Coronary artery (tissue), 2 donors: Measurements from ENCODE around the gene CMPK2.

Source experiments
- DNase-seq: peaks from one replicate; pipeline ENCODE4 v3.0.0-alpha.2; 2017; ENCODE audit warnings: low spot score
- H3K27ac ChIP-seq, 2 donors: fragments of 200-600 bp; sonication (generic); one replicate each; pipeline ENCODE4 v1.5.1; 2016 to 2019
- H3K4me3 ChIP-seq: fragments of 200-600 bp; sonication (generic); 2 replicates; pipeline ENCODE4 v1.5.1; 2016; ENCODE audit warnings: mild to moderate bottlenecking, moderate library complexity
- TF ChIP-seq, protein P1 (sequence below): fragments of 200-600 bp; sonication (generic); IDR thresholded peaks from one replicate; pipeline ENCODE4 v1.5.1; 2019; ENCODE audit warnings: antibody characterized with exemption

CMPK2 gene

DNA sequence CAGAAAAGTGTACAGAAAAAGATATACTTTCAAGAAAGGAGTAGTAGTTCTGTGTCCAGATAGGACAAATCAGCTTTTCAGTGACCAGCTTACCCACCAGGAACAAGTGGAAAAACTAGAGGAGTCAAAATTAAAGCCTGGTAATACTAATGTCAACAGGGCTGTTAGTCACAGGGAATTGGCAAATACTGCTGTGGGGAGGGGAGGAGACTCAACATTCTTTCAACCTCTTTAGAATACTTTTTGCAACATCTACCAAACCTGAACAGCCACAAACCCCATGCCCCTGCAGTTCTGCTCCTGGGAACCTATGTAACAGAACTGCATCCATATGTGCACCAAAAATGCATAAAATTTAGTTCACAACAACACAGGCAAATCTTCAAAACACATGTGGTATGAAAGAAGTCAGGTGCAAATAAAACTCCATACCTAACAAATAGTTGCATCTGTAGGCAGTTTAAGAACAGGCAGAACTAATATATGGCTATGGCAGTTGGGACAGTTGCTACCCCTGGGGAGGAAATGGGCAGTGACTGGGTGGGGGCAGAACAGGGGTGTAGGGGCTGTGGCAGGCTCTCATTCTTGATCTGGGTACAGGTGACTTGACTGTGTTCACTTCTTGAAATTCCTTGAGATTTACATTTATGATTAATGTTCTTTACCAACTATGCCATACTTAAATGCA is 9.7 kb downstream of the CMPK2 start:
- no peak for DNase-seq
- no peak overlapping the region for H3K4me3 ChIP-seq
- no peak overlapping the region for H3K27ac ChIP-seq
- TF ChIP-seq, protein P1, sequence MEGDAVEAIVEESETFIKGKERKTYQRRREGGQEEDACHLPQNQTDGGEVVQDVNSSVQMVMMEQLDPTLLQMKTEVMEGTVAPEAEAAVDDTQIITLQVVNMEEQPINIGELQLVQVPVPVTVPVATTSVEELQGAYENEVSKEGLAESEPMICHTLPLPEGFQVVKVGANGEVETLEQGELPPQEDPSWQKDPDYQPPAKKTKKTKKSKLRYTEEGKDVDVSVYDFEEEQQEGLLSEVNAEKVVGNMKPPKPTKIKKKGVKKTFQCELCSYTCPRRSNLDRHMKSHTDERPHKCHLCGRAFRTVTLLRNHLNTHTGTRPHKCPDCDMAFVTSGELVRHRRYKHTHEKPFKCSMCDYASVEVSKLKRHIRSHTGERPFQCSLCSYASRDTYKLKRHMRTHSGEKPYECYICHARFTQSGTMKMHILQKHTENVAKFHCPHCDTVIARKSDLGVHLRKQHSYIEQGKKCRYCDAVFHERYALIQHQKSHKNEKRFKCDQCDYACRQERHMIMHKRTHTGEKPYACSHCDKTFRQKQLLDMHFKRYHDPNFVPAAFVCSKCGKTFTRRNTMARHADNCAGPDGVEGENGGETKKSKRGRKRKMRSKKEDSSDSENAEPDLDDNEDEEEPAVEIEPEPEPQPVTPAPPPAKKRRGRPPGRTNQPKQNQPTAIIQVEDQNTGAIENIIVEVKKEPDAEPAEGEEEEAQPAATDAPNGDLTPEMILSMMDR: no peak

DNA sequence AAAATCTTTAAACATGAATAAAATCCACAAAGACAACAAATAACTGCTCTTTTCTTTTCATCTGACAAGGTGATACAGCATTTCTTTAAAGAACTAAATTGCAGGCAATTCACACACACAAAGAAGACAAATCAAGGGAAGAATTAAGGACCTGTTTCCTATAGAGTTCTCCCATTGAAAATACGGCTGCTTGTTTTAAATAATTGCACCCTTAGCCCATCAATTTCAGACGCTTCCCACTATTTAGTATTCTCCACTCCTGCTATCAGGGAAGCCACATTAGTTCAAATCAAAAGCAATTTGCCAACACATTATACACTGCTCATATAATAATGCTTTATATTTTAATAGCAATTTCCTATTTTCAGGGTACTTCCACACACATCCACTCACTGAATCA is 11.3 kb downstream of the CMPK2 start:
- no peak overlapping the region for H3K27ac ChIP-seq
- TF ChIP-seq, protein P1: no peak
- DNase-seq: no peak
- no peak overlapping the region for H3K4me3 ChIP-seq

DNA sequence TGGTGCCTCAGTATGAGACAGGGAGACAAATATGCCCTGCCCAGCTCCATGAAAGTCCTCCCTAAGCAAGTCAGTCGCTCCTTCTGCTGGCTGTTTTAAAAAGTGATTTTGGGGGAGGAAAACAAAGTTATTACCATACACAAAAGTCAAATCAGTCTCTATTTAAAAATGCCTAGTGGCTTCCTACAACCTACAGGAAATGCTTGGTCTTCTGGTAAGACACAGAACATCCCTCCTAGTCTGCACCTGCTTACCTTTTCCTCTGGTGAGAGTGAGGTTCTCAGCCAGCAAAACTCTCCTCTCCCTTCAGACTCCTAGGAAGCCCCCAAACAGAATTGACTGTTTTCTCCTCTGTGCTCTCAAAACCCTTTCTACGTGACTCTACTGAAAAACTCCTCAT is 13.5 kb downstream of the CMPK2 start:
- DNase-seq: no peak
- H3K4me3 ChIP-seq: no peak overlapping the region
- TF ChIP-seq, protein P1: no peak
- H3K27ac ChIP-seq: no peak overlapping the region

DNA sequence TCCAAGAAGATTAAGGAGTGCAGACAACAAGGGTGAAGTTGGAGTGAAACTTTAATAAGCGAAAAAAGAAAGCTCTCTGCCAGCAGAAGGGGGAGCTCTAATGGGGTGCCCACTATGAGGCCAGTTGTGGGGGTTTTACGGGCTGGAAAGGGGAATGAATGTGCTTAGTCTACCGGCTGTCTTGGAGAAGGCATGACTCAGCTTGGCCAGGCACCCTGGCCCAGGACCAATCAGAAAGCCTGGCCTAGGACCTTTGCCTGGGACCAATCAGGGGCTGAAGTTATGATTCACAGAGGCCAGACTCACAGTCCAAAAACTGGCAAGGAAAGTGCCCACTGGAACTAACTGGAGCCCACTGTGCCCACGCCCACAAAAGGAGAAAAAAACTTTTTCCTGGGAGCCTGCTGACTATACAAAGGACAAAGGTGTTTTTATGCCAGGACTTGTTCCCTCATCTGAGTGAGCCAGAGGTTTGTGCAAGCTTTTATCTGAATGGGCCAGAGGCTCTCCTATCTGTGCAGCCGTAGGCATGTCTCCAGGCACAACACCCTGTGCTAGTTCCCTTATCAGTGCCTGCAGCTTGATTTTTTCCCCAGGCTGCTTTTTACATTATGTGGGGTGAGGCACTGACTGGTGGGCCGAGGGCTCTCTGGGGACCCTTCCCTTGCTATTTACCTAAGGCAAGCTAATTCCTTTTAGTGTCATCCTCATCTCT is 18.6 kb downstream of the CMPK2 start:
- no peak for DNase-seq
- Histone ChIP-seq H3K4me3 (no peak overlapping the region), H3K27ac (no peak overlapping the region)
- TF ChIP-seq, protein P1: no peak

DNA sequence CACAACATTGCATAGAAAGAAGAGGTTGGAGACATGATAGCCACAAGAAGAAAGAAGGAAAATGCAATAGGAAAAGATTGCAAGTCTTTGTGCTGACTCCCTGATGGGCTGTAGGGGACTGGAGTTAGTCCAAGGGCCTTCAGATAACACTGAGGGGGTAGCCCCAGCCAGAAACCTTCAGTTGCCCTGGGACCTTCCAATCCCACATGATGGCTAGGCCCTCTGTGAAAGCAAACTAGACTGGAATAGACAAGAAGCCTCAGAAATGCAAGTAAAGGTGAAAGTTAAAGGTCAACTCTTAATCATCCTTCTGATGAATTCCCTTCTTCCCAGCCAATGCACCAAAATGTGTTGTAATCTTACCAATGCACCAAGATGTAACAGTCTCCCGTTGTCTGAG is 19.2 kb downstream of the CMPK2 start:
- H3K4me3 ChIP-seq: no peak overlapping the region
- DNase-seq: no peak
- TF ChIP-seq, protein P1: no peak
- H3K27ac ChIP-seq: no peak overlapping the region

DNA sequence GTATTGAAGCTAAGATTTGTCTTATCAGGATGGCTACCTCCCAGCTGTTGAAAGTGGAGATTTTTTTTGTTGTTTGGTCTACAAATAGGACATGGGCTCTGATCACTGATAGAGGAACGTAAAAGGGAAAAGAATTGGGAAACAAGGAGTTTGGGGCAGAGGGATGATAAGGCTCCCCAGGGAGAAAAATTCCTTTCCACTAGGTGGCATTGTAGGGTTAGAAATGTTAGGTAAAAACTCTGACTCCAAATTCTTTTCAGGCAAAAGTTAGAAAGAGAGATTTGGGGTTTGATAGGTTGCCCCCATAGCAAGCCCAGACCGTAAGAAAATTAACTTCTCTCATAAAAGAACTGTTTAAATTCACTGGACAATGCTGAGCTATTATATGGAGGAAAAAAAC is 19.8 kb downstream of the CMPK2 start:
- H3K27ac ChIP-seq: no peak overlapping the region
- no peak overlapping the region for H3K4me3 ChIP-seq
- DNase-seq: no peak
- TF ChIP-seq, protein P1: no peak

DNA sequence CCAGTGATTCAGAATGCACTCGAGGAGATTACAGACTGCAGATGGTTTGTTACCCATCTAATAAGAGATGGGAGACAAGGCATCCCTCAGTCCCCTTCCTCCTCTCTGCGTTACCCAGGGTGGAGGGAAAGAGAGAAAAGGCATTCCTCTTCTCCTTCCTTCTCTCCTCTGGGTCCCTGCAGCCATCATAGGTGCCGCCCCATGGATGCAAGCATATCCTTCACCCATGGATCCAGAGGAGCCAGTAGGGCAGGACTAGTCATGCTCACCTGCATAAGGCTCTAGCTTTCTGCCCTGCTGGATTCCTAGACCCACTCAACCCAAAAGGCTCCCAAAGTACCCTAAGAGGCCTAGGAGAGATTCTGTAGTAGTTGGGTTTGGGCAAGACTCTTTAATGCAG is 20.4 kb downstream of the CMPK2 start:
- Histone ChIP-seq H3K27ac (no peak overlapping the region), H3K4me3 (no peak overlapping the region)
- DNase-seq: no peak
- TF ChIP-seq, protein P1: no peak
